Dedifferentiated amniotic fluid mesenchymal stem cell (primary cell): ENCODE data around the gene SLC14A1.
A peak's percentile ranks its signal among the peaks of the same experiment; 100 is the strongest.

ENCODE experiments used
- DNase-seq: peaks from one replicate; pipeline ENCODE4 v3.0.0-alpha.2; 2016; ENCODE audit errors: extremely low spot score

The SLC14A1 gene

GRCh38 chr18:45723567-45724355 is at the start of gene SLC14A1:
TSS of gene SLC14A1 (plus strand) at chr18:45724181. CDS start at chr18:45730321, 6,140 bp downstream.
- no peak for DNase-seq

GRCh38 chr18:45677276-45677807 is 46.6 kb upstream of the SLC14A1 start:
- DNase-seq, result no peak

GRCh38 chr18:45678441-45678840 is 45.5 kb upstream of the SLC14A1 start:
- no peak for DNase-seq

GRCh38 chr18:45678850-45679249 is 45.1 kb upstream of the SLC14A1 start:
- no peak for DNase-seq

GRCh38 chr18:45680066-45680690 is 43.8 kb upstream of the SLC14A1 start:
- DNase-seq, result no peak

- DNase-seq, result no peak
These were observed 41.8 kb upstream of the SLC14A1 start for GRCh38 chr18:45682181-45682580.

GRCh38 chr18:45684341-45685115 is 39.5 kb upstream of the SLC14A1 start:
- DNase-seq, result no peak

- no peak for DNase-seq
These were observed 36.9 kb upstream of the SLC14A1 start for GRCh38 chr18:45686891-45687611.

GRCh38 chr18:45687621-45688020 is 36.4 kb upstream of the SLC14A1 start:
- no peak for DNase-seq

GRCh38 chr18:45688113-45688512 is 35.9 kb upstream of the SLC14A1 start:
- no peak for DNase-seq

GRCh38 chr18:45688833-45689232 is 35.1 kb upstream of the SLC14A1 start:
- no peak for DNase-seq

GRCh38 chr18:45689396-45689795 is 34.6 kb upstream of the SLC14A1 start:
- no peak for DNase-seq

- peak; percentile 78 for DNase-seq
These were observed 32.8 kb upstream of the SLC14A1 start for GRCh38 chr18:45690975-45691815.

- no peak for DNase-seq
These were observed 32.2 kb upstream of the SLC14A1 start for GRCh38 chr18:45691816-45692179.

GRCh38 chr18:45702708-45703265 is 21.2 kb upstream of the SLC14A1 start:
- no peak for DNase-seq

GRCh38 chr18:45708831-45709230 is 15.2 kb upstream of the SLC14A1 start:
- DNase-seq, result no peak

GRCh38 chr18:45712061-45712460 is 11.9 kb upstream of the SLC14A1 start:
- no peak for DNase-seq

GRCh38 chr18:45713239-45713638 is 10.7 kb upstream of the SLC14A1 start:
- DNase-seq, result no peak

- no peak for DNase-seq
These were observed 8.7 kb upstream of the SLC14A1 start for GRCh38 chr18:45715212-45715780.

- no peak for DNase-seq
These were observed 4.9 kb upstream of the SLC14A1 start for GRCh38 chr18:45719106-45719505.
